H4 (cell line): ENCODE measurements around the gene AUP1. TPM values are rescaled to one million over a fixed set of nuclear protein-coding genes. Genes with fewer than 3 reads are reported as not detected.

Source experiments
- DNase-seq: peaks from one replicate; pipeline ENCODE4 v3.0.0-alpha.2; 2015; ENCODE audit warnings: low spot score
- total RNA-seq: library from RNA; depleted of rRNA; stranded (reverse); fragments of >200 nt; shearing (Covaris generic); gene quantifications from 2 replicates; pipeline ENCODE4 v1.2.3, GENCODE V29; 2014

Gene AUP1
- total RNA-seq, 1 experiment from 2014 or later, result 95.4 TPM

DNA sequence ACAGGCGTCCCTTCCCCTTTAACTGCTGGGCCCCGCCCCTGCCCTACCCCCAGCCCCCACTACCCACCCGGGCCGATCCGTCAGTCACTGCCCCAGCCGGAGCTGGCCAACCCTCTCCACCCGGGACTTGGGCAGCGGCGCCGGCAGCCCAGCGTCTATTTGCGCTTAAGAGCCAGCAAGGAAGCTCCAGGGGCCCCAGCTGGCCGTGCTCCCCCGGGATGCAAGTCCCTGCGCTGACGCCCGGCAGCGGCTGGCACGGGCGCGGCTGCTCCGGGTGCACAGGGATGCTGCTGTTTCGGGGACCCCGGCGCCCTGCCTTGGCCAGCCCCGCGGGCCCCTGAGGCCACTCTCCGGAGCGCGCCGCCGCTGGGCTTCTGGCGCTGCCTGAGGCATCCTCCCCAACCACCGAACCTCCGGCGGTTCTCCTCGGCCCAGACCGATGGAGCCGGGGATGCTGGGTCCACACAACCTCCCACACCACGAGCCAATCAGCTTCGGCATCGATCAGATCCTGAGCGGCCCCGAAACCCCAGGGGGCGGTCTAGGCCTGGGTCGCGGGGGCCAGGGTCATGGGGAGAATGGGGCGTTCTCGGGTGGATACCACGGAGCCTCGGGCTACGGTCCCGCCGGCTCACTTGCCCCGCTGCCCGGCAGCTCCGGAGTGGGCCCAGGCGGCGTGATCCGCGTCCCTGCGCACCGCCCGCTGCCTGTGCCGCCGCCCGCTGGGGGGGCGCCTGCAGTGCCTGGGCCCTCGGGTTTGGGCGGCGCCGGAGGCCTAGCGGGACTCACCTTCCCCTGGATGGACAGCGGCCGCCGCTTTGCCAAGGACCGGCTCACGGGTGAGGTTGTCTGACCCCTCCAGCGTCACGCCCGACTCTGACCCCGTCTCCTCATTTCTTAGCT is 14.9 kb downstream of the AUP1 start, which contains the start of gene TLX2:
Gene TLX2 (plus strand): TSS at position 83 of the 903 bp plus-strand sequence. CDS start 357 bp downstream, at position 440.
- no peak for DNase-seq

DNA sequence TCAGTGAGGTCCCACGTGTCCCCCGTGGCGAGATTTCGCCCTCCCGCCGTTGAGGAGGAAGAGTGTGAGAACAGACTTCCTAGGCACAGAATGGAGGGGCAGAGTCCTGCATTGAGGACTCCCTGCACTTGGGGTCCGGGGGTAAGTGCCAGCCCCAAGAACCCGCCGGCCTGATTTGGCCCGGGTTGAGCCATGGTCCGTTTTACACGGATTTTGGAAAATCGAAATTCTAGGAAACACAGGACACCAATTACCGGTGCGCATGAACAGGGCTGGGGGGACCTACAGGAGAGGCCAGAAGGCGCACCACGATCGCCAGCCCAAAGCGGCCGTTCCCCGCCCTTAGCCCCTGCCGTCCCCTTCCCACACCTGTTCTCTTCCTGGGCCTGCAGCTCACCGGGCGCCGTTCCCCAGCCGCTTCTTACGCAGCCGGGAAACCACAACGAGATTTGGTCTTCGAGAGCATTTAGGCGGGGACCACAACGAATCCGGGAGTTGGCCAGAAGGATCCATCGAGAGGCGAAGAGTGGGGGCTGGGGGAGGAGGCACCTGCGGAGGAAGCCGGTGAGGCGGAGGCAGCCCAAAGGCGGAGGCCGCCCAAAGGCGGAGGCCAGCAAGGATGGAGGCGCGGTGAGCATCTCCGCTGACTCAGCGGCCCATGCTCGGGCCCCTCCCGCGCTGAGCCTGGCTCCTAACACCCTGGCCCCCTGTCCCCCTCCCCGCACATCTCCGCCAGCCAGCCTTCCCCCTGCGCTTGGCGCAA is 15.7 kb downstream of the AUP1 start:
- DNase-seq, result no peak

DNA sequence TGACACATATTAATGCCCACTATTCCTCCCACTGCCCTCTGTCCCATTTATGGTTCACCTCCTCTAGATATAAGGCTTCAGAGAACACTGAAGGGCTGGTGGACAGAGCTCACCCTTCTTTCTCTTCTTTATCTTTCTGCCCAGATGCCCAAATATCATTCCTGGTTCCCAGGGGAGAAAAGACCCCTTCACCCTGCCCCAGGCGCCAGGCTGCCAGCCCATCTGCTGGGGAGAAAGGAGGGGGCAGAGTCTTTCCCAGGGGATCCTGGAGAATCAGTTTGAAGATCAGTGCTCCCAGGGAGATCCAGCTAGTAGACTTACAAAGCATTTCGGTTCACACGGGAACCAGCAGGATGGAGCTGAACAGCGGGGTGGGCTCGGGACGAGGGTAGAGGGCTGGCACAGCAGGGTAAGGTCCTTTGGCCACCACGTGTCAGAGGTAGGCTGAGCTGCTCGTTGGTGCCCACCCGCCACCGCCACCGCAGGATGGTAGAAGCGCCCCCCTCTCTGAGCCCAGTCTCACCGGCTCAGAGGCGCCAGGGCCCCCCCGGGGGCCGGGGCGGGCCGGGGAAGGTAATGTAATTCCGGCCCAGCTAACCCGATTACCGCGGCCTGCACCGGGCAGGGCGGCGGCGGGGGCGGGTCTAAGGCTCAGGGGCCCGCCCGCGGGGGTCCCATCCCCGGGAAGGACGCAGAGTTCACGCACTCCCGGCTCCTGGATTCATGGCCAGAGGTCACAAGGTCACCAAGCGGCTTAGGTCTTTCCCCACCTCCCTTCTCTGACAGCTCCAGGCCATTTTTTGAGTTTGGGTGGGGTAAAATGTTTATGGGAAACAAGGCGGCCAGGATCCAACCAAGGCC is 16.5 kb downstream of the AUP1 start:
- no peak for DNase-seq

DNA sequence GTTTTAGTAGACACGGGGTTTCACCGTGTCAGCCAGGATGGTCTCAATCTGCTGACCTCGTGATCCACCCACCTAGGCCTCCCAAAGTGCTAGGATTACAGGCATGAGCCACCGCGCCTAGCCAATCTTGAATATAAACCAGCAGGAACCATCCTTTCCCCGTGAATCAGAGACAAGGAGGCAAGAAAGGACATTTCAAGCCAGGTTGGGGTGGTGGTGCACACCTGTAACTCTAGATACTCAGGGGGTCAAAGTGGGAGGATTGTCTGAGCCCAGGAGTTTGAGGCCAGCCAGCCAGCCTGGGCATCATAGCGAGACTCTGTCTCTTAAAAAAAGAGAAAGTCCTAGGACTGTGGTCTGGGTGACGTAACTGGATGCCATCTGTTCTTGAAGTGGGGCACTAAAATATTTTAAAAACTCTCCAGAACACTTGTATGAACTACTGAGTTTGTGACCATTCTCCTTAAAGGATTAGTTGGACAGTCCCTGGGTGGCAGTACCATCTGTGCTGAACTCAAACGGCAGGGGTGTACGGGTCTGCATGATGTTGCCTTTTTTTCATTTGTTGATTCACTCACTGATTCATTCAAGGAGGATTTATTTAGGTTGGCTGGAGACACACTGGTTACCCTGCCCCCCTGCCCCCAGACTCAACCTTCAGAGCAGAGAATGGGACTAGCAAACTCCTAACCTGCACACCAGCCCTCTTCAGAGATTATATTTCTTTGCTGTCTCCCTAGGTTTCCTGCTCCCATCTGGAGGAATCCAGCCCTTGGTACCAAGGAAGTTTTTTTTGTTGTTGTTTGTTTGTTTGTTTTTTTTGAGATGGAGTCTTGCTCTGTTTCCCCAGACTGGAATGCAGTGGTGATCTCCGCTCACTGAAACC is 18.2 kb downstream of the AUP1 start:
- DNase-seq, result no peak

DNA sequence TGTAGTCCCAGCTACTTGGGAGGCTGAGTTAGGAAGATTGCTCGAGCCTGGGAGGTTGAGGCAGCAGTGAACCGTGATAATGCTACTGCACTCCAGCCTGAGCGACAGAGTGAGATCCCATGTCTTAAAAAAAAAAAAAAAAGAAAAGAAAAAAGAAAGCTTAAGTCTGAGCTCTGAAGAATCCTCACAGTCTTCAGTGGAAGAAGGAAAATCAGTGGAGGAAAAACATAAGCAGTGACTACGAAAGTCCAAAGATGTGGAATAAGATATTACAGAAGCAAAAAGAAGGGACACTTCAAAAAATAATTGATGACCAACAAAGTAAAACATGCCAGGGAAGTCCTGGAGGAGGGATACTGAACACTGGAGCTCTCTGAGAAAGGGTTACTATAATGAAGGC is 19.2 kb downstream of the AUP1 start:
- DNase-seq, result no peak

DNA sequence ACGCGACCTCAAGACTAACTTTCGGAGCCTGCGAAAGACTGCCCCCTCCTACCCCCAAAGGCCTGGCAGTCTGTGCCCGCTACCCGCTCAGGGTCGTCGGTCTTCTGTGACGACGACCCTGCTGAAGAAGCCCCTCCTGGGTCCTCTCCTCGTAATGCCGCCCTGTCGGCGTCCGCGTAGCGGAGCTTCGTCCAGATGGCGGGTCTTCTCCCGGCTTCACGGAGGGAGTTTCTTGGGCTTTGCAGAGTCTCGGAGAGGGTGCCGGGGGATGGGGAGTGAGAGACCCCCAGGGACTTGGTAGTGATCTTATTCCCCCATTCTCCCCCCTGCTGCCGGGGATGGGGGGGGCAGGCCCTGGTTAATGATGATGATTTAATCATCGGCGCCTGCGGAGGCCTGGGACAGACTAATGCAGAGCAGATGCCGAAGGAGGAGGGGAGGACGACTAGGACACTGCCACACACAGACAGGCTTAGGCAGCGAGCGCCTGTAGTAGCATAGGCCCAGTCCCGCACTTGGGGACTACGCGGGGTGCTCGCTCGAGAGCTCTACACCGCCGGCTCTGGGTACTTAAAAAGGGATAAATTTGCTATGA is 21.5 kb downstream of the AUP1 start:
- no peak for DNase-seq

DNA sequence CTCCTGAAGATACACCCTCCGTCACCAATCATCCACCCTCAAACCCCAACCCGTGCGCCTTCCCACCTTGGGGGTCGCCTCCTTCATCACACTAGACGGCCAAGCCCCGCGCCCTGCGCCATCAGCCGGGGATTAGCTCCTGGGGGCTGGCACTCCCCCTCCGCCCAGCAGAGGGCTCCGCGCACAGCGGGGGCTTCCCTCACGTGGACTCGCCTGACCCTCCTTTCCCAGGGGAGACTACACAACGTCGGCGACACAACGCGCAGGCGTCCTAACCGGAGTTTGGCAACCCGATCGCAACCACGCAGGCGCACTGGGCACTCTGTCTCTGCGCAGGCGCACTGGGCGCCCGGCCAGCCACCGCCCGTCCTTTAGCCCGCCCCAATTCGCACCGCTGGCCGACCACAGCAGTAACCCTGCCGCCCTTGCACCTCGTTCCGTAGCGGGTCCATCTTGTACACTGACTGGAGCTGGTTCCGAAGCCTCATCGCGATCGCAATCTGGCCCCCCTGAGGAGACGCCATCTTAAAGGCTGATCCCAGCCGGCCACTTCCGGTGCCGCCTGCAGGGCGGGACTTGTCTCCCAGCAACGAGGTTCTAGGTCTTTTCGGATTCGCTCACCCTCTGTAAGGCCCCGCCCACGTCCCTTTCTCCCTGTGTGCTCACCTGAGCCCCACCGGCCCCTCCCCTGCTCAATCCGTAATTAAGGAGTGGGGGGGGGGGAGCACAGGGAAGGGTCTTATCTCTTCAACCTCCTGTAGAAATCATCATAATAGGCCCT is 22.2 kb downstream of the AUP1 start, which contains the start of gene PCGF1:
Gene PCGF1 (minus strand): TSS at position 551 of the 781 bp plus-strand sequence. CDS start 27 bp downstream, at position 524.
- DNase-seq, result peak; percentile 96

DNA sequence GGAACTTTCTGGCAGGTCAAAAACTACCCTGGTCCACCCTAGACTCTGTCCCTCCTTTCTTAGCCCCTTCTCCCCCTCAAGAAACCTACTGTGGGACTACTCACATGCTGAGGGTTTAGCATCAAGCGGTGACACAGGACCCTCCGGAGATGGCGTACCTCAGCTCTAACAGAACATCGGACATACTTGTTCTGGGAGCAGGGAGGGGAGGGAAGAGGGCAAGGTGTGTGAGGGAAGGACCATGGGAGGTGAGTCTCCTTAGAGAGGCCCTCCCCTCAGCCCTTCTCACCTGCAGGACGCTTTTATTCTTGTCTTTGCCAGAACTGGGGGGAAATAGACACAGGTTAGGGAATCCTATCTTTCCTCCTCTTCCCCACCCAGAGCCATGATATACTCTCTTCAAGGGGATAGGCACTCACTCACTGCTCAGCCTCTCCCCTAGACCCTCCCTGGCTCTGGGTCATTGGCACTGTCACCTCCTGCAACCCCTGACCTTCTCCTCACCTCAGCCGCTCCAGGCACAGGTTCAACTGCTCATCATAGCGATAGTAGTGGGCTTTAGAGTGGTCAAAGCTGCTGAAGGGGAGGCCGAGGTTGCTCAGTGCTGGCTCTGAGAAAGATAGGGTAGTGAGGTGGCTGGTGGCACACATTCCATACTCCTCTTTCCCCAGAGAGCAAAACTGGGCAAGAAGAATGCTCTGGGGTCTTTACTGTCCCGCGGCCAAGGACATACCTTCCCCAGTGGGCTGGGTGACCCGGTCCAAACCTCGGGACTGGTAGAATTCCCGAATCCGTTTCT is 23.9 kb downstream of the AUP1 start:
- no peak for DNase-seq

DNA sequence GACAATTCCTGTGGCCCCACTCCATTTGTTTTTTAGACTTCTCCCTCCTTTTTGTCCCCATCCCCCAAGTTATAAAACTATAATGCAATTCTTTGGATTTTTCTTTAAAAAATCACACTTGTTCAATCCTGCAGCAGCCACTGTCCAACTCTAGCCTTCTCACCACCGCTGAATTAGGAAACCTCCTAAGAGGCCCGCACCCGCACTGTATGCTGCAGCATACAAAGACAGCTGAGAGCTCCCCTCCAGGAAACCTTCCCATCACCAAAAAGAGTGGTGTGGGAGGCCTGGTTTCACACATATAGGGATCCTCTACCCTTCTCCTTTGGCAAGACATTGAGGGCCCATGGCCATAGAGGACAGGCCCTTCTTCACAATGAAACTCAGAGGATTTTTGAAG is 24.9 kb downstream of the AUP1 start:
- no peak for DNase-seq

DNA sequence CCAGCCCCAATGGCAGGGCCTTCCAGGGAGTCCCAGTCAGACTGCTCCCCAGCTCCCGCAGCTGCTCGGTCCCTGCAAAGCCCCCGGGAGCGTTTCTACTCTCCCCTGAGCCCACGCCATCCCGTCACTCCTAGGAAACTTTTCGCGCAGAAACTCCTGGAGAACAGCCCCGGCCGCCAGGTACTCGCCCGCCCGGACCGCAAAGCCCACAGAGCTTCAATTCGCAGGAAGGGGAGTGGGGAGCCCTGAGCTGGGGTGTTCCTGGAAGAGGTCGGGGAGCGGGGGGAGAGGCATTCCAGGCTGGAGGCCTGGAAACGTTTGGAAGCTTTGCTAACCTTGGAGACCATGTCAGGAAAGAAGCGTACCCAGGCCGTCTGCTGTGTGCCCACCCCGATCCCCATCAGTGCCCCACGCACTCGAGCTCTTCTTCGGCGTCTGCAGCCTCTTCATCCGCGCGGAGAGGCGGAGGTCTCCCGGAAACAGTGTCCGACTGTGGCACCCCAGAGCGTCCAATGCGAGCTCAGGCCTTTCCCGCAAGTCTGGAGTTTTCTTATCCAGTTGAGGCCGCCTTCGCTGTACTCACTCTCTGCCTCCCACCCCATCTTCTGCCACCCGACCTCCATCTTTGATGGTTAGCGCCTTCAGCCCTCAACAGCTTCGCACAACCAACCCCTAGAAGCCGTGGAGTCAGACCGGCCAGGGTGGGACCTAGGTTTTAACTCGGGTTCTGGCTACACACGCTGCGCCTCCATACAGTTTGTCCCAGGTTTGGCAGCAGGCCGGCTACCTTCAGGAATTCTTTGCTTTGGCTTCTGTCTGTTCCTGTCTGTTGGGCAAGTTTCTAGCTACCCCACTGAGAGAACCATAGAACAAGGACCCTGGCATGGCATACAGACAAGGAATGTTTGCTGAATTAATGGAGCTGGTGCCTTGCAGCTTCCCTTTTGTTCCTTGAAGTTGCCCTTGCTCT is 25.7 kb downstream of the AUP1 start:
- no peak for DNase-seq

DNA sequence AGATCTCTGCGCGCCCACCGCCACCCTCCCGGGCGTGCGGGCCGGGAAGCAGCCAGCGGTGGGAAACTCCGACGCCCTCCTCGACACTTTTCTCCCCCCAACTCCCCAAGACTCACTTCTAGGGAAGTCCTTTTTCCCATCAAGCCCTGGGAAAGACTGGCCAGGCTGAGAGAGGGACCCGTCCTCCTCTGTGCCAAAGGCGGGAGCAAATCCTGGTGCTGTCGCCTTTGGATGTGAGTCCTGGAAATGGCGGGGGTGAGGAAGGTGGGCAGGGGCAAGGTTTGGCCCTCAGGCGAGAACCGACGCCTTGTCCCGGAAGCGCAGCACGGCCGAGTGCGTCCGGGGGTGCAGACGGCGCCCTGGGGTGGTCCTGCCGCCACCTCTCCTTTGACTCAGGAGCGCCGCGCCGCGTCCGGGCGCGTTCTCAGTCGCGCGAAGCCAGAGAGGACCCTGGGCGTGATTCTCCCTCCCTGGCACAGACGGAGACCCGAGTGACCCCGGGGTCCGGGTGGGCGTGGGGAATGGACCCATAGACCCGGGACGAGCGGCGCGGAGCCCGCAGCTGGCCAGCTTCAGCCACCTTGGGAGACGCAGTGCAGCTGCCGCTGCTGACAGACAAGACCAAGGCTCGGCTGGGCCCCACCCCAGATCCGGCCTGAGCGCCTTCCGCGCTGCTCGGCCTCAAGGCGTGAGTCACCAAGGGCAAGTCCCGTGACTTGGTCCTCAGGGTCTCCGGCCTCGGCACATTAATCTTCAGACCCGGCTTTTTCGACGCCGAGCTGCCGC is 26.6 kb downstream of the AUP1 start:
- DNase-seq, result peak; percentile 60

DNA sequence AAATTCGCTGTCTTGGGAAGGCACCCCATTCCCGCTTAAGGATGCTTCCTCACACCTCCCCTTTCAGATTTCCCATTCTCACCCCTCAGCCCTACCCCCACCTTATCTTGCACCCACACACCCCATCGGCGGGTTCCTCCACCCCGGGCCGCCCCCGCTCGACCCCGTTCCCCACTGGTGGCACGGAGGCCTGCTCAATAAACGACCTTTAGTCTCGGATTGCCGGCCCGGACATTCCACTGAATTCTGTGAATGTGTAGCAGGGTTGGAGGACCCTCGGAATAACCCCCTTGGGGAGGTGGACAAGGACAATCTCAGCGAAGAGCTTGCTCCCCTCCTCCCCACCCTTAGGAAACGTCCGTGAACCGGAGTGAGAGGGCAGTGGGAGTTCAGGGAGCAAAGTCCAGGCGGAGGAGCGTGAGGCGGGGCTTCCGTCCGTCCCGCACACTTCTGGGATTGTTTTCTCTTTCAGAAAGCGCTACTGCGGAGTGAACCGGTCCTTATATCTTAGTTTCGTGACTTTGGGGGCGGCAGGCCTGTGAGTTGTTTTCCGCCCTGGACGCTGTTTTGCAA is 27.3 kb downstream of the AUP1 start:
- no peak for DNase-seq

DNA sequence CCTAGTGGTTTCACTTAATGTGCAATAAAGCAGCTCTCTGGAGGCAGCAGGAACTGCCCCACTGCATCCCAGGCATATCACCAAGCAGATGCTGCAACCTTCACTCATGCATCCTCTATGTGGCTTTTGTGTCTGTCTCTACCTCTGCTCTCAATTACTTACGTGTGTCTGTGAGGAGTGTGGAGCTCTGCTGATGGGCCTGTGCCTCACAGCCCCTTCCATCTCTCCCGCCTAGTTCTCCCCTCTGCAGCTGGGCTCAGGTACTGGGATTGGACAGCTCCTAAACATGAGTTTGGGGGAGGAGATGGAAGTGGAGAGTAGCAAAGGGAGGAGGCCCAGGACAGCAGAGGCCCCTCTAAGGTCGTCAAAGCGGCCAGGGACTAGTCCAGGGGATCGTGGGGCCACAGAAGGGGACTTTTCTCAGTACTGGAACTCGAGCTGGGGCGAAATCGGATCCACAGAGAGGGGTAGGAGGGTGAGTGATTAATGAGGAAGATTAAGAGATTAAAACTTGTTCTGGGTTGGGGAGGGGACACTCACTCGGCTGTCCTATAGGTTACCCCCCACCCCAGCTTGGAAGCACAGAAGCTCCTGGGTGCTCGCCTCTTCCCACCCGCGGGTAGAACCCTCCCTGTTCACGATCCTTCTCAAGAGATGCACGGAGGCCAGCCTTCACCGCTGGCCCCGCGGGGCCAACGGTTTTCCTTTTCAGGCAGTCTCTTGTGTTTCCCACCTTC is 28.0 kb downstream of the AUP1 start:
- no peak for DNase-seq

DNA sequence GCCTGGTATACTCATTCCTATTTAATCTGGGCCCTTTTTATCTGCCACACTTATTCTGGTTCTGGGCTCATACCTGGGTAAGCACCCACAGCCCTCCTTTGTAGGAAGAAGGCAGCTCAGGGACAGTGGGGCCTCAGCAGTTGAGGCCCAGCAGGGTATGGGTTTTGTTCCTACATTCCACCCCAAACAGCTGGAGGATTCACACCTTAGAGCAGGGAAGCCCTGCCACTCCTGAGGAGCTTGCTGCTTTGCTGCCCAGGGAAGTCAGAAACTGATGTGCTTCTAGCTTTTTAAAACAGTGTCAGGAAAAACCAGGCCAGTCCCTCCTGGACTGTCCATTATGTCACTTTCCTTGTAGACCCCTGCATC is 28.9 kb downstream of the AUP1 start:
- no peak for DNase-seq

DNA sequence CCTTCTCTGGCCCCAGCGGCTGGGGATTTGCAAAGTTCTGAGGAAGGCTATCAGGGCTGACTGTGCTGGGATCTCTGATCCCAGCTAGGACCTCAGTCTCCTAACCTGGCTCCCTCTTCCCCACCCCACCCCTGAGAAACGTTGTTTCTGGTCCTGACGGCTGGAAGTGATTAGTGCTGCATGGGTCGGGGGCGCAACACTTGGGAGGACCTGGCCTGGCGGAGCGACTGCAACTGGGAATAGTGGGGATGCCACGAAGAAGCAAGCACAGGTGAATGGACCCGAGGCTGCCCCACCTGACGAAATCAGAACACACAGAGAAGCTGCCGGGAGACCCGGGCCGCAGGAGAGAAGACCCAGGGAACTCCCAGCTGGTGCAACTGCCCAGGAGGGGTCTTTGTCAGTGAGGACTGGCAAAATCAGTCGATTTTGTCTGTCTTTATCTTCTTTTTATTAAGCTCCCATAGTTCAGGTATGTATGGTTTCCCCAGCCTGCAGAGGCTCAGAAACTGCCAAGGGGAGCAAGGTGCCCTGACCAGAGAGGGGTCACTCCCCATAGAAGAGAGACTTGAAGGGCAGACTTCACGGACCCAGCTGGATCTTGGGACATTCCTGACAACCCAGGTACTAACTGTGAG is 29.4 kb downstream of the AUP1 start:
- DNase-seq, result no peak
